Hindlimb muscle (tissue), 1 donor: ENCODE measurements around the gene FAM98B. TPM values are rescaled to one million over a fixed set of nuclear protein-coding genes. Genes with fewer than 3 reads are reported as not detected.

ENCODE experiments used
- polyA plus RNA-seq: library from polyadenylated mRNA; unstranded; fragments of 120-200 nt; gene quantifications from one replicate; pipeline ENCODE4 v1.2.1, GENCODE V29; 2013; ENCODE audit not compliant: insufficient read length

FAM98B gene
- polyA plus RNA-seq, 1 donor: 27.9 TPM

Other genes starting within 250 kb of the FAM98B start
- 31.4 TPM for gene SPRED1, start 201.3 kb upstream of the FAM98B start, polyA plus RNA-seq
- gene RASGRP1, start 110.7 kb downstream of the FAM98B start, polyA plus RNA-seq: 0.54 TPM